Fibroblast of skin of back (primary cell): ENCODE results near the gene S100A4.

Experiments used
- DNase-seq: peaks from one replicate; pipeline ENCODE4 v3.0.0-alpha.2; 2013

The S100A4 gene

DNA sequence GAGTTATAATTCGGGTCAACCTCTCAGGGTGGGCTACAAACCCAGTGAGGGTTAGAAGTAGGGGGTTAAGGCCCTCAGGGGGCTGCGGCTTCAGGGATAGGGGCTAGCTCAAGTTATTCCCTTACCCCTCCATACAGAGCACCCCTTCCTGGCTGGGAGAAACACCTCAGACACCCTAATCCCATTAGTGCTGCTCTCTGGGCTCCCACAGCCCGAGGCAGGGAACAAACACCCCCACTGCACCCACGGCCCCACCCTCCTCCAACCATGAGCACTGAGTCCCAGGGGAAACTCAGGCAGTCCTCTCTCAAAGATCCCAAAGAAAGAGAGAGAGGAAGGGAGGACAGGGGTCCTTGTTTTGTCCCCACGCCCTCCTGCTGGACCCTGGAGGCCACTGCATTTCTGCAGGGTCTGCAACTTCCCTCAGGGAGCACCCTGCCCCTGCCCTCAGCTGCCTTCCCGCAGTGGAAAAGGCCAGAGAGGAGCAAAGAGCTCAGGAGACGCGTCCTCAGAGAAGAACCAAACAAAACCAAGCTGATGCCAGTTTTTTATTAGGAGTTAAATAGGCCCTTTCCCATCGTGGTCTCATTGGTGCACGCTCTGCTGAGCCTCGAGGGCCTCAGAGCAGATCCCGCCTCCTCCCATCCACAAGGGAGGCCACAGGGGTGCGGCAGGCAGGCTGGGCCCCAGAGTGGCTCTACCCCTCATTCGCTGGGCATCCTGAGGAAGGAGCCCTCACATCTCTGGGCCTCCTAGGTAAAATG, 1.4 kb upstream of the S100A4 start:
- DNase-seq = peak; percentile 33

DNA sequence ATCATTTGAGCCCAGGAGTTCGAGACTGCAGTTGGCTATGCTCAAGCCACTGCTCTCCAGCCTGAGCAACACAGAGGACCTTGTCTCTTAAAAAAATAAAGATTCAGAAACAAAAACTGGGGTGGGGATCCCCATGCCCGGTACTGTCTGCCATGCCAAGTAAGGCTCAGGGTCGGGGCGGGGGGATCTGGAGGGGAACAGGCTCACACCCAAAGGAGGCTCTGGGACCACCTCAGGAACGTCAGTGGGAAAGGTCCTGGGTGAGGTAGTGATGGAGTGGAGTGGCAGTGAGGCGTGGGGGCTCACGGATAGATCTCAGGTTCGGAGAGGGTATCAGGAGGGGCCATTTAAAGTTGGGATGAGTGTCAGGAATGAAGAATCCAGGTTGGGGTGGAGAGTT, 765 bp upstream of the S100A4 start:
- no peak for DNase-seq

DNA sequence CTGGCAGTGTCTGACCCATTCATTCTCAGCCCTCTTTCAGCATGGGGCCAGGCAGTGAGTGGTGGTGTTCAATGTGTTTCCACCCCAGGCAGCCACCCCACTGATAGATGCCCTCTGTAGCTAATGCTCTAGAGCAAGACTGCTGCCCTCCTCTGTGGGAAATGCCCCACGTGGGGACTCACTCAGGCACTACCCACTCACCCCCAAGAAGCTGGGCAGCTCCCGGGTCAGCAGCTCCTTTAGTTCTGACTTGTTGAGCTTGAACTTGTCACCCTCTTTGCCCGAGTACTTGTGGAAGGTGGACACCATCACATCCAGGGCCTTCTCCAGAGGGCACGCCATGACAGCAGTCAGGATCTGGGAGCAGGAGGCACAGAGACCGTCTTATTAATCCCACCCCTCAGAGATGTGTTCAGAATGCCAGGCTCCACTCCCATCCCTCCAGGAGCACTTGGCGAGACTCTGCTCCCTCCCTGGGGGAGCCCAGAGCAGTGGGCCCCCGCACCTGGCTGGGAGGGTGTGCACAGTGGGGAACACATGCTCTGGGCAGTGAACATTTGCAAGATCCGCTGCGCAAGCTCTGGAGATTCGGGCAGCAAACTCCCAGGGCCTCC, 1.0 kb downstream of the S100A4 start:
- DNase-seq = no peak

DNA sequence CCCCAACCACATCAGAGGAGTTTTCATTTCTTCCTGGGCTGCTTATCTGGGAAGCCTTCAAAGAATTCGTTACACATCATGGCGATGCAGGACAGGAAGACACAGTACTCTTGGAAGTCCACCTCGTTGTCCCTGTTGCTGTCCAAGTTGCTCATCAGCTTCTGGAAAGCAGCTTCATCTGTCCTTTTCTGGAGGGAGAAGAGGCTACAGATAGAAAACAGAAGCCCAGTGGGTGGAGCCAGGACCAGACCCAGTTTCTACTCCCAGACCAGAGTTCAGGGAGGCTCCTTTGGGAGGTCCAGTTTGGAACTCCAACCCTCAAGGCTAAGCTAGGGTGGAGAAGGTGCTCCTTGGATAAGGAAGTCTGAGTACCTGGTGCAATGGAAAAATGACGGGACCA, 1.9 kb downstream of the S100A4 start:
- no peak for DNase-seq

DNA sequence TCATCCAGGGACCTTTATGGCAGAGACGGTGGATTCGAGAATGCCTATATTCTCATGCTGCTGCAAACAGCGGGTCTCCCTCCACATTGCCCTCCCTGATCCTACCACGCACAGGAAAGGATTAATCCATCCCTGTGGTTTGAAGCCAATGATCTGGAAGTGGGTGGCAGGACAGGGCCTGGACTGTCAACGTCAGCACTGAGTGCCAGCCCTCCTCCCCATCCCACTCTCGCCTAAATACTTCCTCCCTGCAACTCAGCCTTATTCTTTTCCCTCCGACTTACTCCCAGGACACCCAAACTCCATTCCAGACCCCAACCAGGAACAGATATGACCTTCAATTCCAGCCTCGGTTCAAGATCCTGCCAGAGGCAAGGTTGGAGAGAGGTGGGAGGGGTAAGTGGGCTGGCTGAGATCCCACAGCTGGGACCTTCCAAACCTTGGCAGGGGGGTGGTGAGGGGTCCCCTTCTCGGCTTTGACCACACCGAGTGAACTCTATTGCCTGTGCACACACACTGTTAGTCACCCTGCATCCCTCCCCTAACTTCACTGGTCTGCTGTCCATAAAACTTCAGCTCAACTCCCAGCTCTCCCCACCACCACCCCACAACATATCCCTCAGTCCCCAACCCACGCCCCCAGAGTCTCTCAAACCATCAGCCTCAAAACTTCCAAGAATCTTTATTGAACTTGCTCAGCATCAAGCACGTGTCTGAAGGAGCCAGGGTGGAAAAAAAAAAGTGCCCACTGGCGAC, 2.5 kb downstream of the S100A4 start:
- DNase-seq = no peak

DNA sequence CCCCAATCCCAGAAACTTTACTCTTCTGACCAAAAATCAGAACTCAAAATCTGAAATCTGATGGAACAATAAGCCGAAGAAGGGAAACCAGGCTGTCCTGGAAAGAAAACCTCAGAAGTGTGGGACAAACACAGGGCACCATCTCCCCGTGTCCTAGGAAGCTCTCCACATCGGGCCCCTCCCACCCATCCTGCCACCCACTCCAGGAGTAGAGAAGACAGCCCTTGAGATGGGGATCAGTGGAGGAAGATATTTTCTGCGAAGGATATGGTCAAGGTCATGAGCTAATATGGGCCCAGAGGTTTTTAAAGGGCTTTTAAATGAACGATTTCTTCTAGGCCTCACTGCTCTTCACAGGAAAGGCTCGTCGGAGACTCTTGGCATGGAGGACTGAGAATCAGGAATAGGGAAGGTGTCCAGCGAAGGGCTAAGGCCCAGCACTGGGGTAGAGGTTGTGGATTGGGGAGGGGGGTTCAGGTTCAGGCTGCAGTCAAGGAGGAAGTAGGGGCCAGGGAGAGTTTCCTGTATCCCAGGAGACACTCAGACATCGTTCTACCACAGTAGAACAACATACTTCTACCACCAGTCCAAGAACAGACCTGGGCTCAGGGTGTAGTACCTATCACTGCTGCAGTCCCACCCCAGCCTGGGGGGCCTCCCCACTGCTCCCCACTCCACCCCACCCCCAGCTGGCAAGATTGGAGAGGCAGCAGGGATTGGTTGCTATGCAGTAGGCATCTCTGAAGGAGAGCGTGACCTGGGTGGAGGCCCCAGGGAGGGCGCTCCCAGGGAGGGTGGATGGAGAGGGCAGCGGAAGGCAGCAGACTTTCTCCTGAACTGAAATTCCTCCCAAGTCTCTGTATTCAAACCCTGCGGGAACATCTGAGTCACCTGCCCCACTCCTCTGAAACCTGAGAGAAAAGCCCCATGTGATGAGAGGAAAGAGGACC, 3.7 kb downstream of the S100A4 start:
- DNase-seq = no peak

DNA sequence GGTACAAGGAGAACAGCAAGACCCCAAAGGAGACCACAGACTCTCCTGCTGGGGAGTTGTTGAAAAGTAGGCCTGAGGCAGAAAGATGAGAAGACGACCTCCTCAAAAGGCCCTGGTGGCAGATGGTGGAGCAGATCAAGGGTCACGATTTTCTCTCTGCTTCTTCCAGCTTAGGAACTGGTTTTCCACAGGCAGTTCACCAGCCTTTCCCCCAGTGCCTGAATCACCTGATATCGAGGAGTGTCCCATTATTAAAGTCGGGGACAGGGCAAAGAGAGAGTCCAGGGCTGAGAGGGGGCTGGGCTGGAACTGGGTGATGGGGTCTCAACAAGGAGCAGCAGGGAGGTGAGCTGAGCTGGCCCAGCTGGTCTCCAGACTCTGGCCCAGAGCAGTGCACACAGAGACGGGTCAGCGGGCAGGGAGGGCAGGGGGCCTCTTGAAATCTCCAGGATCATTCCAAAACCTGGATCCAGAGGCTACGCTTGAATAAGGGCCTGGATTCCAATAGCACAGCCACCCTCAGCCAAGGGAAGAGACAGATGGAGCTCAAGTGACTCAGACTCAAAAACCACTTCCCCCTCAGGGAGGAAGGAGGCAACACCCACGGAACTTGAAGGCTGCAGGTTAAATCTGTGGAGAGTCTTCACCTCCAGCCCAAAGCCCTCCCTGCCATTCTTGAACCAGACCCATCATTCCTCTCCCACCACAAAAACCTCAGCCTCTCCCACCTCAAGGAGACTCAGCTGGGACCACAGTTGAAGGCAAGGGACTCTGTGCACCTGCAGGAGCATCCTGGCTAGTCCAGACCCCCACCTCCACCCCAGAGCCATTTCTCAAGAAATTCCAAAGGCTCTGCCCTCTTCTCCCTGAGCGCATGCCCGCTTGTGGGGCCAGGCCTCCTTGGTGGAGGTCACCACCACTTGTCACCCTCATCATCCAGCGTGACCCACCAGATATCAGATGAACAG, 4.9 kb downstream of the S100A4 start, which contains the start of gene S100A5:
Gene S100A5 (minus strand): TSS at position 541 of the 968 bp plus-strand sequence. CDS start 743 bp downstream, outside the sequence.
- DNase-seq = peak; percentile 69

DNA sequence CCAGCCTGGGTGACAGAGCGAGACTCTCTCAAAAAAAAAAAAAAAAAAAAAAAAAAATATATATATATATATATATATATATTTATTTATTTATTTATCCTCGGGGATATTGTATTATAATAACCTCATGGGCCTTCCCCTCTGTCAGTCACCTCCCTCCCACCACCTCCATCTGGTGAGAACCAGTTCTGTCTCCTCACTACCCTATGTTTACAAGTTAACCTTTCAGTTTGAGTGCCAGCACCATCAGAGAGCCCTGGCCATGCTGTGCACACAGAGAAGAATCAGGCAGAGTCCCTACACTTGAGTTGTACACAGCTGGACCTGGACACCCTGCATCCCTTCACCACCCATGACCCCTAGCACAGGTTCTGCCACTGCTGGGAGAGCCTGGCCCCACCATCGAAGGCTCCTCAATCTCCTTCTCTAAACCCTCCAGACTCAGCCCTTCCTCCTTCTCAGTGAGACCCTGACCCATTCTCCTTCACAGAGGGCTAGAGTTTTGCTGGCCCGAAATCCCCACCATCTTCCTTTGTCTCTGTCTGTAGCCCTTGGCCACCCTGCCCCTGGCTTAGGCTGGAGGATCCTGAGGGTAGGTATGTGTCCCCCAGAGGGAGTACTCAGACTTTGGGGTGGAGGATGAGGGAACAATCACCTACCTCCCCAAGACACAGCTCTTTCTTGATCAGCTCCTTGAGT, 6.1 kb downstream of the S100A4 start:
- no peak for DNase-seq

DNA sequence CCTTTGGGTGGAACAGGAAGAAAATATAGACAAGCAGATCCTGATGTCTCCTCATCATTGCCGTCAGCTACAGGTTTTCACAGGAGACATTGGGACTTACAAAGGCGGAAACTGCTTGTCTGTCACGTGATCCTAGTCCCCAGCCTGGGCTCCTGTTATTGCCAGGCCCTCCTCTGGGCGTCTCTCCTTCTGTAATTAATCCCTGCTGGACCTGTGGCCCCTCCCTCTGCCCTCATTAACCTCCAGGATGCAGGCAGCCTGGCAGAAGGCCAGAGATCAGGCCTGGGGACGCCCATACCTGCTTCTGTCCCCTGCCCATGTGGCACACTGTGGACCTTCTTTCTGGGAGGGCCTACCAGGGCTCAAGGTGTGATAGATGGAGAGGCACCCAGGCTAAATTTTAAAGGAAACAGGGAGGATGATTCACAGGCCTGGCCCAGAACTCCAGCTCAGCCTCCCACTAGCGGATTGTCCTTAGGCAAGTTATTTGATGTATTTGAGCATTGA, 7.2 kb downstream of the S100A4 start:
- DNase-seq = peak; percentile 55

DNA sequence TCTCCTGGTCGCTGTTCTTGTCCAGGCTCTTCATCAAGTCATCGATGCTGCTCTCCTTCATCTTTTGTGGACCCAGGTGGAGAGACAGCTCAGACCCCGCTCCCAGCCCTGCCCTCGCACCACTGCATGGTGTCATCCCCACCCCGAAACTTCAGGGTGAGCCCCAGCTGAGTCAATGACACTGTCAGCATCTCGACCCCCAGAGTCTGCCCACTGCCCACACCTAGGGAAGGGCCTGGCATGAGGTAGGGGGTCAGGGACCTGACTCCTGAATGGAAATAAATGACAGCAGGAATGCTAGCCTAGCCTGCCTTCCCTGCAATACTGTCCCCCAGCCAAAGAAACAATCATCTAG, 8.3 kb downstream of the S100A4 start:
- DNase-seq = no peak

DNA sequence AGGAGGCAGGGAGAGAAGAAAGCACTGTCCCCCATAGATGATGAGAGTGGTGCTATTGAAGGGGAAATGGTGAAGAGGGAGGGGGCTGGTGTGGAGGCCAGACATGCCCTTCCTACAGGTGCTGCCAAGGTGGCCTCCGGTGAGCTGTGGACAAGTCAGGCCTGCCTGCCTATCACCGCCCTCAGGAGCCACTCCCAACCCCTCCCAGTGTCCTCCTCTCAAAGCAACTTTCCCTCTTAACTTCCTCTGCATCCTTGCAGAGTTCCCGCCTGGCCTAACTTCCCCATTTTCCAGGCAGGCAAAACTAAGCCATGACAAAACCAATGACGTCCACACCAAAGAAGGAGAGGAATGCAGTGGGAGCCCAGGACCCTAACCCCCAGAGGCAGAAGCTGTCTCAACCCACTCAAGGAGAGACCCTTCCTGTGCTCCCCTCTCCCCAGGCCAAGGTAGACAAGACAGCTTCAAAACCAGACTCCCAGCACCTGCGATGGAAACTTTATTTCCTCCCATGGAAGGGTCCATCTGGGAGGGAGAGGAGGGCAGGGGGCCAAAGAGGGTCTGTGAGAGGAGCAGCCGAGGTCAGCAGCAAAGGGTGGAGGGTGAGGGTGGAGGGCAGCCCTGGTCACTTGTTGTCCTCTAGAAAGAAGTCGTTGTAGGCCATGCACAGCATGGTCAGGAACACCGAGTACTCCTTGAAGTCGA, 8.8 kb downstream of the S100A4 start:
- DNase-seq = no peak

DNA sequence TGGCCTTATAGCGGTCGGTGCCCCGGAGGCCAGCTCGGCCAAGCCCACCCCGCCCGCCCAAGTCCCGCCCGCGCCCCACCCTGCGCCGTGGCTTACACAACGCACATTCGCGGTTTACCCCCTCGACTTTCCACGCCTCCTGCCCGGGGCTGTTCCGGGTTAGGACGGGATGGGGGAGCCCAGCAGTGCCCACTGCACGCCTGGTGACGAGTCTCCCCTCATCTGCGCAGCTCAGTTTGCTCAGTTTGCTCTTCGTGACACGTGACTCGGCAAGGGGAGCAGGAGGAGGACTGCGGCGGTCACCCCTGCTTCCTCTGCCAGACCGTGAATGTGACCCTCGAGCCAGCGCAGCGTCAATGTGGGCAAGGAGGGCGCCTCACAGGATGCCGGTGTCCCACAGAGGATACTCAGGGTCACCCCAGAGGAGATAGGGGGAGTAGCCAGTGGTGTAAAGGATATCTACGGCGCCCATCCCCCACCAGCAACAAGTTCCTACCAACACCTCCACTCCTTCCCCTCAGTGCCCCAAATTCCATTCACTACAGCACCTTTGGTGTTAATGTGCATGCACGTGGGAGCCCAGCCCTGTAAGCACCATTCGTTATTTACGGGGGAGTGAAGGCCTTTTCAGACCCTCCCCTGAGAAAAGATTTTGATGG, 9.5 kb downstream of the S100A4 start:
- DNase-seq = peak; percentile 94

DNA sequence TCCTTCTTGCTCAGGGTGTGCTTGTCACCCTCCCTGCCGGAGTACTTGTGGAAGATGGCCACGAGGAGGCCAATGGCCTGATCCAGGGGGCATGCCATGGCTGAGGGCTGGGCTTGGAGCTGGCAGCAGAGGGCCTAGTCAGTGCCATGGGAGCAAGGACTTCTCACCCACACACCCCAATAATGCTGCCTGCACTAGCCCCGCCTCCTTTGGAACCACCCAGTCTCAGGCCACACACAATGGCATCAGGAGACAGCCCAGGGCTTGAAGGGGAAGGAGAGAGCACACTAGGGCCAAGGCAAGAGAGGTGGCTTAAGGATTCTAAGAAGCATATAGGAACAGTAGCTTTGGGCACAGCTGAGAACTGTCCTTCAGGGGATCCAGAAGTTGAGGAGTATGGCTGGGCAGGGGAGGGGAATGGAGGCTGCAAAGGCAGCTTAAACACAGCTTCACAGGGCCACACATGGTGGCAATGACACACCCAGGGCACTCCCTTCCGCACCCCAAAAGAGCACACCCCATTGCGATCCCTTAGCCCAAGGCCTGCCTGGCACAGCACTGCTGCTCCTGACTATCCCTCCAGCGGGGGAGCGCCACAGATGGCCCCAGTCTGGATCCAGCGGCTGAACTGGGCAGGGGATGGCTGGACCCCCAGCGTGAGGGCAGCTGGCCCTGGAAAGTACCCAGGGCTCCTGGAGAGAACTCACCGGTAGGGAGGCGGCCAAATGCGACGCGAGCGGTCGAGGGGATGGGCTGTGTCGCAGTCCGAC, 10.2 kb downstream of the S100A4 start, which contains the start of gene S100A6:
Gene S100A6 (minus strand): TSS at position 750 of the 770 bp plus-strand sequence. CDS start 652 bp downstream, at position 98.
- DNase-seq = peak; percentile 43

DNA sequence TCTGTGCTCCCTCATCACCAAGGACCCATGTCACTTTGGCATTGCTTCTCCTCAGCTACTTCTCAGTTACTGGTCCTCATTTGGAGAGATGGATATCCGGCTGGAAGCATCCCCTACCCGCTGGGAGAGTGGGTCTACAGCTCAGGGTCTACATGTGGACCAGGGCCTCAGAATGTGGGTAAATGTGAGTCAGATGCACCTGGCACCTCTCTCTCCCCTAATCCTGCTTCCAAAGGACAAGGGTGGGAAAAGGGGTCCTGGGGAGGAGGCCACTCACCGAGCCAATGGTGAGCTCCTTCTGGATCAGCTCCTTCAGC, 10.7 kb downstream of the S100A4 start:
- no peak for DNase-seq

DNA sequence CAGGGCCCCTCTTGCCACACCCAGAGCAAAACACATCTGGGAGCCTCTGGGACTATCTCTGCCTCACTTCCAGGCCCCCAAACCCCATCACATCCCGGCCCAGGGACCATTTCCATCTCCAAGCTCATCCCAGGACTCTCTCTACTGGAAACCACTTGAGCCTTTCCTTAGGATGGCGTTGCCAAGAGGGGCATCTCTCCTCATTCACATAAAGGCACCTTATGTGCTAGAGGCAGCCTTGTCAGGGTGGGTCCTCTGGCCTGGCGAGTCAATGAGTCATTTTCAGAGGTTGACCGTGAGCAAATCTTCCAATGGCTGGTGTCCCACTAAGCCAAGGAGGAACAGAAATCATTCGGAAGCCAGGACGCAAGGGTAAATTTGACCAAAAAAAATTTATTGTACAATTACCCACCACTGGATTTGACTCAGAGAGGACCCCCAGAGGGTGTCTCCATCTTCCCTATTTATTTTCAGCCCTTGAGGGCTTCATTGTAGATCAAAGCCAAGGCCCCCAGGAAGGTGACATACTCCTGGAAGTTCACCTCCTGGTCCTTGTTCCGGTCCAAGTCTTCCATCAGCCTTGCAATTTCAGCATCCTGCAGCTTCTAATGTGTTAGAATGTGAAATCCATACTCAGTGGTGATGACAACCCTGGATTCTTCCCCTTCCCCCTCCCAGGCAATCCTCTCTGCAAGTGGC, 11.2 kb downstream of the S100A4 start:
- DNase-seq = peak; percentile 57

DNA sequence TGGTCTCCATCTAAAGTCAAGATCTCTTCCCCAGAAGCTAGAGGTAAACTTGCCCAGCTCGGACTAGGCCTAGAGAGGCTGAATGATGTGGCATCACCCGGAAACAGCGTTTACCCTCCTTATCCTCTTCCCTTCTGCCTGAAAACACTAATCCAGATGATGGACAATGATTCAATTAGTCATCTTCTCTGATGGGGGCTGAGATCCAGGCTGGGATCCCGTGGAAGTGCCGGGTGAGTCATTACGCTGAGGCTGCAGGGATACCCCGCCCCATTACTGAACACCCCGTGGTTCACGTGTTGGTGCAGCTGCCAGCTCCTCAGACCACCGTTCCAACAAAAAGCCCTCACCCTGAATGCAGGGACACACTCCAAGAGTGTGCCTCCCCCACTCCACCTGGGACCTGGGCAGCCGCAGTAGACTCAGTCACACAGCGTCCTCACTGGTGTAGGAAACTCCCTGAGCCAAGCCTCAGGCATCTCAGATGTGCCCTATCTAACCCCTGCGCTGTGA, 11.9 kb downstream of the S100A4 start:
- DNase-seq = peak; percentile 96
